Measurements from ENCODE around the gene CCNL2.

Gene CCNL2

GRCh38 chr1:1420654-1421141 is 21.6 kb upstream of the CCNL2 start:
- TF ChIP-seq CTCF (conservative IDR thresholded peaks at IDR 0.05; ENCODE audit: low read depth, low read length) = no peak
- no peak overlapping the region for H3K27ac ChIP-seq
- H3K4me2 ChIP-seq = no peak overlapping the region
- no peaks in the 10 kb centered on the region for H3K79me2 ChIP-seq (ENCODE audit: insufficient read depth, low read depth)
- H3K4me3 ChIP-seq (IDR thresholded peaks at IDR 0.05; ENCODE audit: insufficient read depth, low read depth, low read length) = no peak overlapping the region
- no peak overlapping the region for H3K9ac ChIP-seq
- 0 out of 2 replicates have a peak, but pooled peaks cover 4% of the 10 kb centered on the region for H3K27me3 ChIP-seq (ENCODE audit: insufficient read depth, low read depth)
- no peaks in the 10 kb centered on the region for H4K20me1 ChIP-seq (ENCODE audit: insufficient read depth)
- H3K36me3 ChIP-seq (ENCODE audit: insufficient read depth) = no peaks in the 10 kb centered on the region
- H2AFZ ChIP-seq (ENCODE audit: low read depth) = no peak overlapping the region
- H3K4me1 ChIP-seq (ENCODE audit: low read depth, poor library complexity, severe bottlenecking) = peaks cover 13% of the 10 kb centered on the region

- Histone ChIP-seq H3K27ac (no peak overlapping the region), H3K79me2 (ENCODE audit: insufficient read depth, low read depth) (no peaks in the 10 kb centered on the region), H3K4me3 (IDR thresholded peaks at IDR 0.05; ENCODE audit: insufficient read depth, low read depth, low read length) (no peak overlapping the region), H2AFZ (ENCODE audit: low read depth) (no peak overlapping the region), H4K20me1 (ENCODE audit: insufficient read depth) (no peaks in the 10 kb centered on the region), H3K9ac (no peak overlapping the region), H3K36me3 (ENCODE audit: insufficient read depth) (no peaks in the 10 kb centered on the region), H3K27me3 (ENCODE audit: insufficient read depth, low read depth) (0 out of 2 replicates have a peak, but pooled peaks cover 4% of the 10 kb centered on the region), H3K4me1 (ENCODE audit: low read depth, poor library complexity, severe bottlenecking) (peaks cover 13% of the 10 kb centered on the region), H3K4me2 (no peak overlapping the region)
- TF ChIP-seq CTCF (conservative IDR thresholded peaks at IDR 0.05; ENCODE audit: low read depth, low read length) = no peak
Measured at GRCh38 chr1:1419813-1420653, 20.9 kb upstream of the CCNL2 start.

- H3K4me1 ChIP-seq (ENCODE audit: low read depth, poor library complexity, severe bottlenecking) = peaks cover 13% of the 10 kb centered on the region
- no peak overlapping the region for H2AFZ ChIP-seq (ENCODE audit: low read depth)
- H3K9ac ChIP-seq = no peak overlapping the region
Measured at GRCh38 chr1:1419363-1419812, 20.3 kb upstream of the CCNL2 start.

More at GRCh38 chr1:1419363-1419812, 20.3 kb upstream of the CCNL2 start:
- Histone ChIP-seq H3K27ac (no peak overlapping the region), H3K27me3 (ENCODE audit: insufficient read depth, low read depth) (0 out of 2 replicates have a peak, but pooled peaks cover 4% of the 10 kb centered on the region), H3K4me2 (no peak overlapping the region), H3K79me2 (ENCODE audit: insufficient read depth, low read depth) (no peaks in the 10 kb centered on the region), H3K4me3 (IDR thresholded peaks at IDR 0.05; ENCODE audit: insufficient read depth, low read depth, low read length) (no peak overlapping the region), H3K36me3 (ENCODE audit: insufficient read depth) (no peaks in the 10 kb centered on the region), H4K20me1 (ENCODE audit: insufficient read depth) (no peaks in the 10 kb centered on the region)
- no peak for TF ChIP-seq CTCF (conservative IDR thresholded peaks at IDR 0.05; ENCODE audit: low read depth, low read length)

Data from KMS-11 (cell line).